22Rv1 (cell line): ENCODE data around the gene CROCC2.

Source experiments
- H3K27ac ChIP-seq: fragments of 450-650 bp; 2 replicates; pipeline ENCODE4 v1.5.1; 2017
- ZFX ChIP-seq: fragments of 450-650 bp; IDR thresholded peaks from 2 replicates; pipeline ENCODE4 v1.6.1; 2017; ENCODE audit warnings: antibody characterized with exemption, borderline replicate concordance
- TF ChIP-seq, protein P1 (sequence below): fragments of 450-650 bp; IDR thresholded peaks from 2 replicates; pipeline ENCODE4 v1.5.1; 2017; ENCODE audit warnings: mild to moderate bottlenecking

The CROCC2 gene

DNA sequence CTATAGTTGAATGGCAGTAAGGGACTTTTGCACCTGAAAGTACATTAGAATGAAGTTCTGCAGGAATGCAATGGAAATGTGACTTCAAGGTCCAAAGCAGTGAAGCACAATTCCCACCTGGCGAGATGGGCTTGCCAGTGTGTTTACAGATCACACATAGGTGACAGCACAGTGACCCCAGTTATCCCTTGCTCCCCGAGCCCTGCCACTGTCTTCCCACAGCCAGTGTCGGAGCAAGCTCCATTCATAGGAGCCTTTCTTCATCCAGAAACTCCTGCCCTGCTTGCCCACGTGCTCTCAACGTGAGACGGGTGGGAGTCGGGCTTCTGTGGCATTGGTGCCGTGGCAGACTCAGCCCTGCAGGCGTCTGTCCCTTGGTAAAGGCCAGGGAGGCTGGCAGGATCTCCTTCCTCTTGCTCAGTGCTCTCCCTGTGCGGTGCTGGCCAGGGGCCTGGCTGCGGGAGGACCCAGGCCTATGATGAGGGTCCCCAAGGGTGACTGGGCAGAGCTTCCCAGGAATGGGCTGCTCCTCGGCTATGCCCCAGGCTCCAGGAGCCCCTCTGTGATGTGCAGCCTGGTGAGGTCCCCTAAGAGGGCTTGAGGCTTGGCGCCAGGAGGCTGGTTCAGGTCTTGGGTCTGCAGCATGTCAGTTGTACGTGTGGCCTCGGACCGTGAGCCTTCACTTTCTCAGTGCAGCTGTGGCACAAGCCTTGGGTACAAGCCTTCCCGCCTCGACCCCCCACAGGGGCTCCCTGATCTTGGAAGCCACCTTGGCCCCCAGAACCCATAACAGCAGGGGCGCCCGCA lies 132.4 kb downstream of the CROCC2 start:
- no peak overlapping the region for H3K27ac ChIP-seq
- no peak for TF ChIP-seq ZFX
- TF ChIP-seq, protein P1, sequence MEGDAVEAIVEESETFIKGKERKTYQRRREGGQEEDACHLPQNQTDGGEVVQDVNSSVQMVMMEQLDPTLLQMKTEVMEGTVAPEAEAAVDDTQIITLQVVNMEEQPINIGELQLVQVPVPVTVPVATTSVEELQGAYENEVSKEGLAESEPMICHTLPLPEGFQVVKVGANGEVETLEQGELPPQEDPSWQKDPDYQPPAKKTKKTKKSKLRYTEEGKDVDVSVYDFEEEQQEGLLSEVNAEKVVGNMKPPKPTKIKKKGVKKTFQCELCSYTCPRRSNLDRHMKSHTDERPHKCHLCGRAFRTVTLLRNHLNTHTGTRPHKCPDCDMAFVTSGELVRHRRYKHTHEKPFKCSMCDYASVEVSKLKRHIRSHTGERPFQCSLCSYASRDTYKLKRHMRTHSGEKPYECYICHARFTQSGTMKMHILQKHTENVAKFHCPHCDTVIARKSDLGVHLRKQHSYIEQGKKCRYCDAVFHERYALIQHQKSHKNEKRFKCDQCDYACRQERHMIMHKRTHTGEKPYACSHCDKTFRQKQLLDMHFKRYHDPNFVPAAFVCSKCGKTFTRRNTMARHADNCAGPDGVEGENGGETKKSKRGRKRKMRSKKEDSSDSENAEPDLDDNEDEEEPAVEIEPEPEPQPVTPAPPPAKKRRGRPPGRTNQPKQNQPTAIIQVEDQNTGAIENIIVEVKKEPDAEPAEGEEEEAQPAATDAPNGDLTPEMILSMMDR, result no peak

DNA sequence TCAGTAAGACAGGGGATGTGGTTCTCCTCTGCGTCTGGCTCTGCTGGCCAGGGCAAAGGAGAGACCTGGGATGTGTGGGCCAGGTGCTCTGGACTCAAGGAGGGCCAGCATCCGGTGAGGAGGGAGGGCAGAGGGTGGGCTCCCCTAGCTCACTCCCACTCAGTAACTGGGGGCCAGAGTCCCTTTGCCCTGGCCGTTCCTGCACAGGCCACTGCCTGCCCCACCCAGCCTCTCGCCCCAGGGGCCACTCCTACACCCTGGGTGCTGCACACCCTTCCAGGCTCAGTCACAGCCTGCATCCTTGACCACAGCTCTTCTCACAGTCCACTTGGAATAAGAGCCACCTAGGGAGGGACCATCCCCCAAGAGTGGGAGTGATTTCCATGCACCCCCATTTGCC lies 133.3 kb downstream of the CROCC2 start:
- TF ChIP-seq ZFX, result no peak
- TF ChIP-seq, protein P1, result no peak
- no peak overlapping the region for H3K27ac ChIP-seq

DNA sequence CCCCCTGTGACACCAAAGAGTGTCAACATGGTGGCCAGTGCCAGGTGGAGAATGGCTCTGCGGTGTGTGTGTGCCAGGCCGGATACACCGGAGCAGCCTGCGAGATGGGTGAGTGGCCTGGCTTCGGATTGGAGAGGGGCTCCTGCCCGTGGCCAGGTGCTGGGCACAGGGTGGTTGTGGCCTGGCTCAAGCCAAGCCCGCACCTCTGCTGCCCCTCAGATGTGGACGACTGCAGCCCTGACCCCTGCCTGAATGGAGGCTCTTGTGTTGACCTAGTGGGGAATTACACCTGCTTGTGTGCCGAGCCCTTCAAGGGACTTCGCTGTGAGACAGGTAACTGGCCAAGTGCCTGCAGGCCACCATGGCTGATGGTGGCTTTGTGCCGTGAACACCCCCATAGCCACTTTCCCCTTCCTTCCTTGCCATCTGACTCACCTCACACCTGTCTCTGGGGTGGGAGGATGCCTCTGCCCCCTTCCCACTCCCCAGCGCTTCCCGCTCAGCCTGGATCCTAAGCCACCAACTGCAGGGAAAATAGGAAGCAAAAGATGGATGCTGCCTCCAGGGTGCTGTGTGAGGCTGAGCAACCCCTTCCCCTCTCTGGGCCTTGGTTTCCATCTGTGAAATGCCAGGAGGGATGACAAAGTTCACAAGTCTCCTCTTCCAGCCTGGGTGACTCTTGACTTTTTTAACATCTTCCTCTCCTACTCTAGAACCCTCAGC lies 134.1 kb downstream of the CROCC2 start:
- TF ChIP-seq ZFX, result no peak
- TF ChIP-seq, protein P1, result no peak
- H3K27ac ChIP-seq, result no peak overlapping the region

DNA sequence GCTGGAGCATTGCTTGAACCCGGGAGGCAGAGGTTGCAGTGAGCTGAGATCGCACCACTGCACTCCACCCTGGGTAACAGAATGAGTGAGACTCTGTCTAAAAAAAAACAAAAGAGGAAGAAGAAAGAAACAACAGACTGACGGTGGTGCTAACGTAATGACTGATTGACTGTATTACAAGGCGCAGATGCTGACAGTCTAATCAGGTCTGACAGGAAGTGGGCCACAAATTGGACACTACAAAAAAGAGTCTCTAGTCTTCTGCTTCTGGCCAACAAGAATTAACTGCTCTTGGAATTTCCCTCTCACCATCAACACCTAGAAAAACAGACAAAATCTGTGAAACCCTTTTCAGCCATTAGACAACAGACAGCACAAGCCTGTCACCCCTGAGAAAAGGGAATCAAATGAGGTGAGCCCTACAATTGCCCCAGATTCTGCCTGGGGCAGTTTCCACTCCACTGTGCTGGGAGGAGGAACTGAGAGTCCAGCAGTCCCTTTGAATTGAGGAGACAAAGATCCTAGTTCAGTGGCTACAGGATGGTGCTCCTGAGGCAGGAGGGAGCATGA lies 135.5 kb downstream of the CROCC2 start:
- H3K27ac ChIP-seq, result no peak overlapping the region

More for the DNA sequence above, 135.5 kb downstream of the CROCC2 start:
- no peak for TF ChIP-seq ZFX
- TF ChIP-seq, protein P1, result no peak
